A673 (cell line): Measurements from ENCODE around the gene LCN15. TPM values are rescaled to one million over a fixed set of nuclear protein-coding genes. Genes with fewer than 3 reads are reported as not detected.

Experiments used
- BruUV-seq: library from RNA; stranded (reverse); fragments of 400-500 nt; replicated peaks from 2 replicates; lab custom pipeline; 2021; lab: Mats Ljungman, UMichigan
- CTCF ChIA-PET: fragments of 300-600 bp; sonication (Branson Sonifier 250); formaldehyde crosslinking; loops from one replicate; lab custom pipeline; 2022; ENCODE audit warnings: antibody characterized with exemption; lab: Charles Lee
- POLR2A ChIA-PET: fragments of 300-600 bp; sonication (Branson Sonifier 250); formaldehyde crosslinking; loops from one replicate; lab custom pipeline; 2022; ENCODE audit warnings: antibody characterized with exemption; ENCODE audit not compliant: low non-redundant PET; lab: Charles Lee
- DNase-seq: peaks from one replicate; pipeline ENCODE4 v3.0.0-alpha.2; 2015; ENCODE audit warnings: low spot score
- H3K27ac ChIP-seq: fragments of 200-600 bp; sonication (generic); 2 replicates; pipeline ENCODE4 v1.5.1; 2016; ENCODE audit warnings: mixed run types, low read depth, mild to moderate bottlenecking, mixed read lengths, antibody characterized with exemption, low read length; ENCODE audit not compliant: poor library complexity, severe bottlenecking
- H3K27me3 ChIP-seq: fragments of 200-600 bp; sonication (generic); replicated peaks from 2 replicates; pipeline ENCODE4 v1.6.1; 2017; ENCODE audit warnings: mixed run types, low read depth, mild to moderate bottlenecking, mixed read lengths, antibody characterized with exemption, low read length; ENCODE audit not compliant: insufficient read depth, poor library complexity
- H3K36me3 ChIP-seq: fragments of 200-600 bp; sonication (generic); 2 replicates; pipeline ENCODE4 v1.6.1; 2016; ENCODE audit warnings: mixed run types, mild to moderate bottlenecking, mixed read lengths, antibody characterized with exemption, low read length; ENCODE audit not compliant: insufficient read depth, poor library complexity, severe bottlenecking
- H3K4me1 ChIP-seq: fragments of 200-600 bp; sonication (generic); 2 replicates; pipeline ENCODE4 v1.6.1; 2017; ENCODE audit warnings: mixed run types, mild to moderate bottlenecking, mixed read lengths, antibody characterized with exemption, low read length; ENCODE audit not compliant: insufficient read depth, poor library complexity, severe bottlenecking
- H3K4me3 ChIP-seq: fragments of 200-600 bp; sonication (generic); 2 replicates; pipeline ENCODE4 v1.5.1; 2016; ENCODE audit warnings: low read depth, mixed run types, mild to moderate bottlenecking, mixed read lengths, low read length; ENCODE audit not compliant: poor library complexity, severe bottlenecking
- H3K9me3 ChIP-seq: fragments of 200-600 bp; sonication (generic); 2 replicates; pipeline ENCODE4 v1.6.1; 2016; ENCODE audit warnings: mixed run types, low read depth, mild to moderate bottlenecking, mixed read lengths, antibody characterized with exemption, low read length; ENCODE audit not compliant: poor library complexity, severe bottlenecking
- CTCF ChIP-seq: fragments of 300-800, 200-600 bp; sonication (generic); conservative IDR thresholded peaks from 2 replicates; pipeline ENCODE4 v1.5.1; 2017; ENCODE audit warnings: low read depth, mild to moderate bottlenecking, antibody characterized with exemption, low read length, moderate library complexity, mixed read lengths
- EZH2 ChIP-seq: fragments of 200-600 bp; sonication (generic); IDR thresholded peaks from 2 replicates; pipeline ENCODE4 v1.6.1; 2017; ENCODE audit warnings: borderline replicate concordance, low read depth, mild to moderate bottlenecking, mixed read lengths, antibody characterized with exemption, low read length; ENCODE audit not compliant: poor library complexity, severe bottlenecking
- intact Hi-C: fragments of 100-400 bp; cut with micrococcal nuclease; formaldehyde crosslinking; loops from one replicate; pipeline ENCODE4 v1.10.0; 2022; ENCODE audit not compliant: unreplicated experiment
- total RNA-seq: library from RNA; stranded (reverse); gene quantifications from 2 replicates; pipeline ENCODE4 v1.2.3, GENCODE V29; 2021

LCN15 gene
- total RNA-seq, 1 experiment from 2014 or later, result not detected

- intact Hi-C loops, result no loop called here
- TF ChIP-seq EZH2 (no peak), CTCF (no peak)
- DNase-seq, result no peak
- Histone ChIP-seq H3K27me3 (no peaks in the 10 kb centered on the region), H3K27ac (no peak overlapping the region), H3K36me3 (no peaks in the 10 kb centered on the region), H3K9me3 (no peaks in the 10 kb centered on the region), H3K4me1 (peaks cover 5% of the 10 kb centered on the region), H3K4me3 (no peak overlapping the region)
- POLR2A ChIA-PET, result no interaction called here
- CTCF ChIA-PET, result interaction anchor here (0.9 kb wide), 1 partner anchor 10 kb away, joined by 3 read pairs; no protein-coding TSS in a partner anchor
- no TSS peak for BruUV-seq
Observed at GRCh38 chr9:136760424-136760823, 3.9 kb downstream of the LCN15 start.

- POLR2A ChIA-PET, result no interaction called here
- no peaks in the 10 kb centered on the region for H3K27me3 ChIP-seq
- DNase-seq, result no peak
- no TSS peak for BruUV-seq
- CTCF ChIA-PET, result no interaction called here
- no peak overlapping the region for H3K27ac ChIP-seq
- H3K4me1 ChIP-seq, result peaks cover 5% of the 10 kb centered on the region
- TF ChIP-seq EZH2, result no peak
- no peak for TF ChIP-seq CTCF
- no peaks in the 10 kb centered on the region for H3K9me3 ChIP-seq
- no peak overlapping the region for H3K4me3 ChIP-seq
- intact Hi-C loops, result no loop called here
- no peaks in the 10 kb centered on the region for H3K36me3 ChIP-seq
Observed at GRCh38 chr9:136759436-136760325, 4.6 kb downstream of the LCN15 start.

GRCh38 chr9:136759001-136759400, 5.3 kb downstream of the LCN15 start:
- CTCF ChIA-PET, result no interaction called here
- Histone ChIP-seq H3K9me3 (no peaks in the 10 kb centered on the region), H3K4me3 (no peak overlapping the region), H3K27me3 (no peaks in the 10 kb centered on the region), H3K27ac (no peak overlapping the region), H3K4me1 (peaks cover 5% of the 10 kb centered on the region), H3K36me3 (no peaks in the 10 kb centered on the region)
- no peak for DNase-seq
- TF ChIP-seq CTCF (no peak), EZH2 (no peak)
- POLR2A ChIA-PET, result interaction anchor here (0.6 kb wide), 1 partner anchor 150 kb away, joined by 5 read pairs; no protein-coding TSS in a partner anchor
- intact Hi-C loops, result no loop called here
- no TSS peak for BruUV-seq
